CD4-positive, alpha-beta memory T cell (primary cell): ENCODE measurements around the gene MYL12A. TPM values are rescaled to one million over a fixed set of nuclear protein-coding genes. Genes with fewer than 3 reads are reported as not detected.

Experiments used
- CTCF ChIA-PET: fragments of 350-600 bp; sonication (Branson Sonifier 250); formaldehyde crosslinking; loops from one replicate; lab custom pipeline; 2021; ENCODE audit warnings: inconsistent platforms; ENCODE audit not compliant: partially characterized antibody; lab: Charles Lee
- POLR2A ChIA-PET: fragments of 350-600 bp; sonication (Branson Sonifier 250); formaldehyde crosslinking; loops from one replicate; lab custom pipeline; 2021; ENCODE audit not compliant: partially characterized antibody; lab: Charles Lee
- DNase-seq, 5 donors: peaks; one replicate each; pipeline versions ENCODE4 v3.0.0 to v3.0.0-alpha.2; 2020 to 2022; ENCODE audit warnings: mixed read lengths in 1 of 5
- H3K27ac ChIP-seq: one replicate; pipeline ENCODE4 v1.7.0; 2013; ENCODE audit warnings: low read depth, low read length
- H3K27me3 ChIP-seq: 2 replicates; pipeline ENCODE4 v1.7.0; 2013; ENCODE audit warnings: mild to moderate bottlenecking, low read length, moderate library complexity; ENCODE audit not compliant: insufficient read depth
- H3K36me3 ChIP-seq: 2 replicates; pipeline ENCODE4 v1.7.0; 2013; ENCODE audit warnings: mild to moderate bottlenecking, low read length, moderate library complexity; ENCODE audit not compliant: insufficient read depth
- H3K4me1 ChIP-seq: 2 replicates; pipeline ENCODE4 v1.7.0; 2013; ENCODE audit warnings: mild to moderate bottlenecking, low read length, moderate library complexity; ENCODE audit not compliant: insufficient read depth
- H3K4me3 ChIP-seq, 2 donors: one replicate each; pipeline ENCODE4 v1.7.0; 2013; ENCODE audit warnings: low read length in 2 of 2, mild to moderate bottlenecking in 1 of 2
- H3K9me3 ChIP-seq, 2 donors: one replicate each; pipeline ENCODE4 v1.7.0; 2013; ENCODE audit warnings: low read length in 2 of 2, control low read depth in 1 of 2; ENCODE audit not compliant: control insufficient read depth in 1 of 2
- H3K27ac Mint-ChIP-seq, 7 donors: one replicate each; pipeline ENCODE4 v1.8.0; 2020 to 2021; ENCODE audit warnings: mixed read lengths in 7 of 7, mild to moderate bottlenecking in 6 of 7, inconsistent platforms in 3 of 7, moderate library complexity in 3 of 7
- H3K27me3 Mint-ChIP-seq, 2 donors: one replicate each; pipeline ENCODE4 v1.8.0; 2020 to 2021; ENCODE audit warnings: mixed read lengths in 2 of 2
- H3K36me3 Mint-ChIP-seq, 2 donors: one replicate each; pipeline ENCODE4 v1.8.0; 2020 to 2021; ENCODE audit warnings: mixed read lengths in 2 of 2, inconsistent platforms in 1 of 2, mild to moderate bottlenecking in 1 of 2
- H3K4me1 Mint-ChIP-seq, 4 donors: one replicate each; pipeline ENCODE4 v1.8.0; 2020 to 2021; ENCODE audit warnings: mixed read lengths in 4 of 4, mild to moderate bottlenecking in 1 of 4
- H3K4me3 Mint-ChIP-seq, 8 donors: one replicate each; pipeline ENCODE4 v1.8.0; 2020 to 2021; ENCODE audit warnings: mixed read lengths in 8 of 8, mild to moderate bottlenecking in 7 of 8, moderate library complexity in 6 of 8, inconsistent platforms in 3 of 8
- H3K9me3 Mint-ChIP-seq, 8 donors: one replicate each; pipeline ENCODE4 v1.8.0; 2020 to 2021; ENCODE audit warnings: mixed read lengths in 8 of 8, mild to moderate bottlenecking in 5 of 8, inconsistent platforms in 3 of 8, moderate library complexity in 1 of 8
- intact Hi-C: fragments of 100-400 bp; cut with micrococcal nuclease; formaldehyde crosslinking; loops from one replicate; pipeline ENCODE4 v1.15.1; 2023
- polyA plus RNA-seq, 2 donors: library from polyadenylated mRNA; unstranded; fragments of 300-500 nt; fragmentation: Illumina TruSeq; gene quantifications; one replicate each; pipeline ENCODE4 v1.2.3, GENCODE V29; 2021
- total RNA-seq, 2 experiments: library from RNA; stranded (reverse); gene quantifications; one replicate each; pipeline ENCODE4 v1.2.3, GENCODE V29; 2021

Gene MYL12A
- total and polyA plus RNA-seq, 4 experiments from 2014 or later: 477 to 3,569 (median 1,586) TPM

GRCh38 chr18:3294435-3295080 is 47.0 kb downstream of the MYL12A start:
- Histone ChIP-seq H3K9me3 (no peaks in the 10 kb centered on the region), H3K4me1 (peaks cover 9% of the 10 kb centered on the region), H3K27me3 (no peaks in the 10 kb centered on the region), H3K4me3 (no peak overlapping the region), H3K27ac (no peak overlapping the region), H3K36me3 (no peaks in the 10 kb centered on the region)
- no peak for DNase-seq
- Mint-ChIP-seq H3K27ac (no peak overlapping the region), H3K4me1 (peaks cover 2 to 15% (median 10%) of the 10 kb centered on the region in 4 donors), H3K9me3 (peaks cover 6 to 27% (median 18%) of the 10 kb centered on the region in 8 donors), H3K27me3 (peaks cover 3 to 7% of the 10 kb centered on the region in 2 donors), H3K36me3 (peaks cover 6 to 12% of the 10 kb centered on the region in 2 donors), H3K4me3 (no peak overlapping the region)
- POLR2A ChIA-PET: no interaction called here
- CTCF ChIA-PET: interaction anchor here (0.9 to 6.6 kb wide), 7 partner anchors 12 to 408 kb away, joined by 3 to 72 read pairs (median 7); partner anchors contain the start of gene MYL12B
- intact Hi-C loops: no loop called here

GRCh38 chr18:3297025-3297984 is 49.7 kb downstream of the MYL12A start:
- POLR2A ChIA-PET: interaction anchor here (0.6 to 3.3 kb wide), 21 partner anchors 13 to 658 kb away, joined by 3 to 35 read pairs (median 4); partner anchors contain the start of genes MYL12A, MYL12B and TGIF1
- CTCF ChIA-PET: interaction anchor here (0.6 to 6.6 kb wide), 55 partner anchors 9 to 484 kb away, joined by 3 to 72 read pairs (median 4); partner anchors contain the start of gene MYL12A
- H3K4me3 ChIP-seq: peak overlapping the region; percentile 71 to 86
- Mint-ChIP-seq H3K27me3 (peaks cover 8 to 13% of the 10 kb centered on the region in 2 donors), H3K9me3 (peaks cover 0 to 5% (median 2%) of the 10 kb centered on the region in 8 donors), H3K4me3 (peak overlapping the region; percentile 91 to 98 (median 94)), H3K36me3 (peaks cover 0 to 5% of the 10 kb centered on the region in 2 donors), H3K4me1 (peaks cover 2 to 15% (median 10%) of the 10 kb centered on the region in 4 donors), H3K27ac (peak overlapping the region; percentile 51 to 96 (median 90))
- no peaks in the 10 kb centered on the region for H3K36me3 ChIP-seq
- no peaks in the 10 kb centered on the region for H3K9me3 ChIP-seq
- peak; percentile 88 to 95 (median 90) for DNase-seq
- H3K27me3 ChIP-seq: no peaks in the 10 kb centered on the region
- peak overlapping the region; percentile 44 for H3K27ac ChIP-seq
- intact Hi-C loops: loop anchor here (1.0 to 2.0 kb wide), 4 partner anchors 37 to 297 kb away; partner anchors contain the start of gene MYL12A
- peaks cover 9% of the 10 kb centered on the region for H3K4me1 ChIP-seq

- Mint-ChIP-seq H3K4me1 (peaks cover 6 to 18% (median 13%) of the 10 kb centered on the region in 4 donors), H3K4me3 (no peak overlapping the region), H3K27me3 (peaks cover 6 to 7% of the 10 kb centered on the region in 2 donors), H3K36me3 (no peaks in the 10 kb centered on the region), H3K9me3 (peaks cover 0 to 2% (median 0%) of the 10 kb centered on the region in 8 donors), H3K27ac (peak overlapping the region; percentile 26 to 94 (median 92))
- Histone ChIP-seq H3K36me3 (no peaks in the 10 kb centered on the region), H3K27me3 (no peaks in the 10 kb centered on the region), H3K4me3 (no peak overlapping the region), H3K9me3 (no peaks in the 10 kb centered on the region), H3K4me1 (peaks cover 11% of the 10 kb centered on the region), H3K27ac (no peak overlapping the region)
- DNase-seq: no peak
- intact Hi-C loops: no loop called here
- CTCF ChIA-PET: interaction anchor here (0.9 kb wide), 1 partner anchor 14 kb away, joined by 3 read pairs; no protein-coding TSS in a partner anchor
- POLR2A ChIA-PET: no interaction called here
These were observed 57.2 kb downstream of the MYL12A start for GRCh38 chr18:3304832-3305231.

- no peaks in the 10 kb centered on the region for H3K27me3 ChIP-seq
- POLR2A ChIA-PET: no interaction called here
- Mint-ChIP-seq H3K4me3 (peak overlapping the region in 4 of 8 donors; percentile 1 to 43 (median 22)), H3K9me3 (peaks cover 0 to 2% (median 0%) of the 10 kb centered on the region in 8 donors), H3K27me3 (peaks cover 6 to 7% of the 10 kb centered on the region in 2 donors), H3K4me1 (peaks cover 6 to 18% (median 13%) of the 10 kb centered on the region in 4 donors), H3K27ac (peak overlapping the region; percentile 68 to 94 (median 92)), H3K36me3 (no peaks in the 10 kb centered on the region)
- no peaks in the 10 kb centered on the region for H3K36me3 ChIP-seq
- no peak overlapping the region for H3K27ac ChIP-seq
- H3K9me3 ChIP-seq: no peaks in the 10 kb centered on the region
- DNase-seq: peak; percentile 57 to 84 (median 71)
- CTCF ChIA-PET: interaction anchor here (1.3 kb wide), 1 partner anchor 8 kb away, joined by 4 read pairs; no protein-coding TSS in a partner anchor
- H3K4me1 ChIP-seq: peaks cover 11% of the 10 kb centered on the region
- intact Hi-C loops: no loop called here
- no peak overlapping the region for H3K4me3 ChIP-seq
These were observed 57.8 kb downstream of the MYL12A start for GRCh38 chr18:3305354-3305762.

Other genes with a start within 250 kb of the MYL12A start
- gene LPIN2, start 234.7 kb upstream of the MYL12A start, total RNA-seq: 100 to 1,000 TPM in 1 of 2 experiments, 10 to 100 TPM in 1; 95.4 to 103 TPM
- 10 to 100 TPM; 53.6 to 96.5 TPM for gene LPIN2, start 234.7 kb upstream of the MYL12A start, polyA plus RNA-seq
- 1 to 10 TPM; 3.5 to 4.2 TPM for gene MYOM1, start 27.8 kb upstream of the MYL12A start, total RNA-seq
- under 1 TPM; 0.09 to 0.18 TPM for gene MYOM1, start 27.8 kb upstream of the MYL12A start, polyA plus RNA-seq
- gene MYL12B, start 14.3 kb downstream of the MYL12A start, total RNA-seq: 100 to 1,000 TPM; 199 to 219 TPM
- gene MYL12B, start 14.3 kb downstream of the MYL12A start, polyA plus RNA-seq: 1,000 to 10,000 TPM in 1 of 2 donors, 100 to 1,000 TPM in 1; 962 to 1,169 TPM
- gene TGIF1, start 202.4 kb downstream of the MYL12A start, total RNA-seq: 10 to 100 TPM; 90.0 to 95.1 TPM
- 10 to 100 TPM; 69.6 to 85.8 TPM for gene TGIF1, start 202.4 kb downstream of the MYL12A start, polyA plus RNA-seq